EH (cell line): ENCODE results near the gene SMAD3.

Experiments used
- DNase-seq: peaks from one replicate; pipeline ENCODE4 v3.0.0-alpha.2; 2015; ENCODE audit warnings: low read depth

Gene SMAD3

GRCh38 chr15:67166280-67167009, 101.0 kb downstream of the SMAD3 start:
- no peak for DNase-seq

GRCh38 chr15:67167091-67167490, 101.7 kb downstream of the SMAD3 start:
- no peak for DNase-seq

- no peak for DNase-seq
Observed at GRCh38 chr15:67168694-67169093, 103.3 kb downstream of the SMAD3 start.

- no peak for DNase-seq
Observed at GRCh38 chr15:67170143-67170925, 104.9 kb downstream of the SMAD3 start.

- DNase-seq: no peak
Observed at GRCh38 chr15:67171471-67171870, 106.1 kb downstream of the SMAD3 start.

GRCh38 chr15:67172172-67172571, 106.8 kb downstream of the SMAD3 start:
- DNase-seq: no peak

- no peak for DNase-seq
Observed at GRCh38 chr15:67173005-67173404, 107.6 kb downstream of the SMAD3 start.

- DNase-seq: no peak
Observed at GRCh38 chr15:67173786-67174185, 108.4 kb downstream of the SMAD3 start.

GRCh38 chr15:67174446-67174845, 109.0 kb downstream of the SMAD3 start:
- DNase-seq: no peak

- no peak for DNase-seq
Observed at GRCh38 chr15:67174864-67175573, 109.6 kb downstream of the SMAD3 start.

GRCh38 chr15:67175643-67176071, 110.3 kb downstream of the SMAD3 start:
- DNase-seq: peak; percentile 58

- no peak for DNase-seq
Observed at GRCh38 chr15:67176195-67176971, 111.0 kb downstream of the SMAD3 start.

GRCh38 chr15:67177752-67178151, 112.3 kb downstream of the SMAD3 start:
- peak; percentile 64 for DNase-seq

GRCh38 chr15:67178569-67179210, 113.3 kb downstream of the SMAD3 start:
- DNase-seq: peak; percentile 99

- DNase-seq: no peak
Observed at GRCh38 chr15:67179411-67179995, 114.1 kb downstream of the SMAD3 start.

- DNase-seq: no peak
Observed at GRCh38 chr15:67180035-67180434, 114.6 kb downstream of the SMAD3 start.

- no peak for DNase-seq
Observed at GRCh38 chr15:67180514-67181191, 115.3 kb downstream of the SMAD3 start.

- DNase-seq: no peak
Observed at GRCh38 chr15:67181221-67181639, 115.8 kb downstream of the SMAD3 start.

GRCh38 chr15:67183443-67184169, 118.2 kb downstream of the SMAD3 start:
- peak; percentile 95 for DNase-seq
